Thoracic aorta (tissue), 2 donors: ENCODE results near the gene EFCAB10. TPM values are rescaled to one million over a fixed set of nuclear protein-coding genes. Genes with fewer than 3 reads are reported as not detected.

Source experiments
- ATAC-seq: fragments of 150-250 bp; one replicate; pipeline ENCODE4 v1.8.0; 2017; ENCODE audit warnings: low read depth; ENCODE audit not compliant: insufficient number of reproducible peaks, low FRiP score
- DNase-seq: peaks from one replicate; pipeline ENCODE4 v3.0.0-alpha.2; 2020; ENCODE audit warnings: low spot score
- H3K27ac ChIP-seq, 2 donors: fragments of 200-600 bp; sonication (generic); 1 replicate in 1 of 2; 2 replicates in 1 of 2; pipeline ENCODE4 v1.5.1; 2016; ENCODE audit warnings: mild to moderate bottlenecking in 2 of 2, moderate library complexity in 2 of 2
- H3K27me3 ChIP-seq: fragments of 200-600 bp; sonication (generic); replicated peaks from 2 replicates; pipeline ENCODE4 v1.6.0; 2016; ENCODE audit warnings: mild to moderate bottlenecking; ENCODE audit not compliant: insufficient read depth
- H3K36me3 ChIP-seq: fragments of 200-600 bp; sonication (generic); one replicate; pipeline ENCODE4 v1.5.1; 2016
- H3K4me1 ChIP-seq, 2 donors: fragments of 200-600 bp; sonication (generic); 1 replicate in 1 of 2; 2 replicates in 1 of 2; pipeline versions ENCODE4 v1.5.1 to v1.6.0; 2016; ENCODE audit warnings: low read depth in 2 of 2, mild to moderate bottlenecking in 1 of 2; ENCODE audit not compliant: control insufficient read depth in 1 of 2
- H3K4me3 ChIP-seq: fragments of 200-600 bp; sonication (generic); 2 replicates; pipeline ENCODE4 v1.5.1; 2016; ENCODE audit warnings: mild to moderate bottlenecking
- H3K9me3 ChIP-seq: fragments of 200-600 bp; sonication (generic); 2 replicates; pipeline ENCODE4 v1.5.1; 2016
- total RNA-seq, 2 donors: library from RNA; depleted of rRNA; stranded (reverse); fragments of >200 nt; gene quantifications; one replicate each; pipeline versions ENCODE4 v1.1.0 to v1.2.3, GENCODE V29; 2016
- TF ChIP-seq, protein P1 (sequence below): fragments of 200-600 bp; sonication (generic); IDR thresholded peaks from one replicate; pipeline ENCODE4 v1.5.1; 2019; ENCODE audit warnings: antibody characterized with exemption

The EFCAB10 gene
- total RNA-seq, 2 donors from 2014 or later, result not detected

DNA sequence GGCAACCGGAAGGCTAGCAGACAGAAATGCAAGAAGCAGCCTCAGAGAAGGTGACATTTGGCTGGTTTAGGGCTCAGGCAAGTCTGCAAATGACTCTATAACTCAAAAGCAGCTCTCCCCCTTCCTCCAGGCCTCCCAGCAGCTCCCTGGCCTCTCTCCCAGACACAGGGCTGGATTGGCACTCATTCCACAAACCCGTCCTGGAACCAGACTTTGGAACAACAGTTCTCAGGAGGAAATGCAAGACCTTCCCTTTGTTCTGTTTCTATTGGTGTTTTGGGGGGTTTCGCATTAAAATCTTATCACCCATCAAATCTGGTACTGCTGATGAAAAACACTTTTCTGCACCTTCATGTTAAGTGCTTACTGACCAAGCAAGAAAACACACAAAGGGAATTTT, 40.3 kb upstream of the EFCAB10 start:
- TF ChIP-seq, protein P1, sequence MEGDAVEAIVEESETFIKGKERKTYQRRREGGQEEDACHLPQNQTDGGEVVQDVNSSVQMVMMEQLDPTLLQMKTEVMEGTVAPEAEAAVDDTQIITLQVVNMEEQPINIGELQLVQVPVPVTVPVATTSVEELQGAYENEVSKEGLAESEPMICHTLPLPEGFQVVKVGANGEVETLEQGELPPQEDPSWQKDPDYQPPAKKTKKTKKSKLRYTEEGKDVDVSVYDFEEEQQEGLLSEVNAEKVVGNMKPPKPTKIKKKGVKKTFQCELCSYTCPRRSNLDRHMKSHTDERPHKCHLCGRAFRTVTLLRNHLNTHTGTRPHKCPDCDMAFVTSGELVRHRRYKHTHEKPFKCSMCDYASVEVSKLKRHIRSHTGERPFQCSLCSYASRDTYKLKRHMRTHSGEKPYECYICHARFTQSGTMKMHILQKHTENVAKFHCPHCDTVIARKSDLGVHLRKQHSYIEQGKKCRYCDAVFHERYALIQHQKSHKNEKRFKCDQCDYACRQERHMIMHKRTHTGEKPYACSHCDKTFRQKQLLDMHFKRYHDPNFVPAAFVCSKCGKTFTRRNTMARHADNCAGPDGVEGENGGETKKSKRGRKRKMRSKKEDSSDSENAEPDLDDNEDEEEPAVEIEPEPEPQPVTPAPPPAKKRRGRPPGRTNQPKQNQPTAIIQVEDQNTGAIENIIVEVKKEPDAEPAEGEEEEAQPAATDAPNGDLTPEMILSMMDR, result no peak
- H3K4me3 ChIP-seq, result no peak overlapping the region
- ATAC-seq, result no peak
- H3K27me3 ChIP-seq, result no peaks in the 10 kb centered on the region
- DNase-seq, result no peak
- H3K36me3 ChIP-seq, result peaks cover 12% of the 10 kb centered on the region
- H3K27ac ChIP-seq, result no peak overlapping the region
- no peaks in the 10 kb centered on the region for H3K4me1 ChIP-seq
- H3K9me3 ChIP-seq, result no peaks in the 10 kb centered on the region

DNA sequence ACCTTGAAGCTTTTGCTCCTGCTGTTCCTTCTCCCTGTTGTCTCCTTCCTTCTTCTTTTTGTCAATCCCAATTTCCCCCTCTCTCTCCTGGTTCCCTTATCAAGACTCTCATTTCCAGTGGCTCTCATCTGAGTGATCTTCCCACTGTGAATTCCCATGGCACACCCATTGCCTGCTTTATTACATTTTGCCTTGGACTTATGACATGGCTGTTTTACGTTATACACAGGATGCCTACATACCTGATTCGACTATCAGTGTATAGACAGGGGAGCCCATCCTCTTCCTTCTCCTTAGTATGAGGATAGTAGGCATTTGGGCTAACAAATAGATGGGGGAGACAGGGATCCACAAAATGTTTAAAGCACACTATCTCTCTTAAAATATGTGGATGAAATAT, 39.9 kb upstream of the EFCAB10 start:
- Histone ChIP-seq H3K4me3 (no peak overlapping the region), H3K36me3 (peaks cover 12% of the 10 kb centered on the region), H3K27ac (no peak overlapping the region), H3K4me1 (no peaks in the 10 kb centered on the region), H3K27me3 (no peaks in the 10 kb centered on the region), H3K9me3 (no peaks in the 10 kb centered on the region)
- DNase-seq (no peak), ATAC-seq (no peak)
- TF ChIP-seq, protein P1, result no peak

DNA sequence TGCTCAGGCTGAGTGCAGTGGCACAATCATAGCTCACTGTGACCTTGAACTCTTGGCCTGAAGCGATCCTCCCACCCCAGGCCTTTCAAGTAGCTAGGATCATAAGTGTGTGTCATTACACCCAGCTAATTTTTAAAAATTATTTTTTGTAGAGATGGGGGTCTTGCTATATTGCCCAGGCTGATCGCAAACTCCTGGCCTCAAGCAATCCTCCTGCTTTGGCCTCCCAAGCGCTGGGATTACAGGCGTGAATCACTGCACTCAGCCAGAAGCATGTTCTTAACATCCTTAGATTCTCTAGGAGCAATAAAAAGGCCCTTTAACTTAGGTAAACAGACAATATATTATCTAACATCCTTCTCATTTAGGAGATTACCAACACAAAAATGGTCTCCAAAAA, 38.3 kb upstream of the EFCAB10 start:
- TF ChIP-seq, protein P1, result no peak
- Histone ChIP-seq H3K9me3 (no peaks in the 10 kb centered on the region), H3K36me3 (peaks cover 13% of the 10 kb centered on the region), H3K27ac (no peak overlapping the region), H3K27me3 (no peaks in the 10 kb centered on the region), H3K4me1 (no peaks in the 10 kb centered on the region), H3K4me3 (no peak overlapping the region)
- no peak for DNase-seq
- ATAC-seq, result no peak

DNA sequence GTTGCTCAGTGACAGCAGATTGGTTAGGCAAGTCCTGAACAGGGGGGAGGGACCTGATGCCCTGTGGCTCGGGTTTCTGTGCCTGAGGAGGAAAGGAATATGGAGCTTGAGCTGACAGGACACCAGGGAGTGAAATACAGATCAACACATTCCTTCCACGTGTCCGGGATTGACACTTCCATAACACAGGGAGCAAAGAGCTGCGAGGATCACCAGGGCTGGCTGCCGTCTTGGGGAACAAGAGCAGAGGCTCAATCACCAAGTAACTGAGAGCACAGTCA, 36.7 kb upstream of the EFCAB10 start:
- TF ChIP-seq, protein P1, result no peak
- peaks cover 25% of the 10 kb centered on the region for H3K36me3 ChIP-seq
- no peak for ATAC-seq

DNA sequence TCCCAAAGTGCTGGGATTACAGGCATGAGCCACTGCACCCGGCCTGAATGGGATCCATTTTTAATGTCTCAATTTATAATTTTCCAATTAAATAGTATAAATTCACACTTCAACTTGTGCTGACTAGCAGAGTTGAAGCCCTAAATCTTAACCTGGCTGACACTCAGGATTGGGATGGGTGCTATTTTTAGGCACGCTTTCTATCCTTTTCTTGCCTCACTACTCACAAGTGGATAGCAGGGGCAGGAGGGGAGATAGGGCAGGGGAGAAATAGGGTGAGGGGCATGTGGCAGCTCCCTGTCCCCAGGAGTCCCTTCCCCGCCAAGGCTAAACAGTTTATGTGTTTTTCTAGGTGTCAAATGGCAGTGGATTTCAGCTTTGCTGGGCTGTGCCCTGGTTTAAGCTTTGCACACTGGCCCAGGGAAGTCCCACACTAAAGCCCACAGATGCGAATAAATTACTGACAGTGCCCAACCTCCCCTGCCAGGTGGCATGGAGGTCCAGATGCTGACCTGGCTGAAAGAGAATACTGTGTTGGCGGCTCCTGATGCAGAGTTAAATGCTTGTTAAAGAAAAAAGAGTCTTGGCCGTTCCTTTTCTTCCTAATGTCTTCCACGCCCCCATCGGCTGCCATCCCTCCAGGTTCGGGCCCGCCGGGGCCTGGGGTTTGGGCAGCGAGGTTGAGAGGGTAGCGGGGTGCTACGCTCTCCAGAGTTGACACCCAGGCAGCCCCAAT, 36.2 kb upstream of the EFCAB10 start:
- H3K36me3 ChIP-seq, result peaks cover 25% of the 10 kb centered on the region
- no peaks in the 10 kb centered on the region for H3K4me1 ChIP-seq
- no peak overlapping the region for H3K27ac ChIP-seq
- DNase-seq, result no peak
- no peak for ATAC-seq
- H3K4me3 ChIP-seq, result no peak overlapping the region
- TF ChIP-seq, protein P1, result no peak
- H3K27me3 ChIP-seq, result no peaks in the 10 kb centered on the region
- H3K9me3 ChIP-seq, result no peaks in the 10 kb centered on the region

More for the DNA sequence above, 36.7 kb upstream of the EFCAB10 start:
- no peak for DNase-seq
- Histone ChIP-seq H3K27me3 (no peaks in the 10 kb centered on the region), H3K27ac (no peak overlapping the region), H3K4me1 (no peaks in the 10 kb centered on the region), H3K9me3 (no peaks in the 10 kb centered on the region), H3K4me3 (no peak overlapping the region)
